Right atrium auricular region (tissue), 2 donors: ENCODE results near the gene DEF6. TPM values are rescaled to one million over a fixed set of nuclear protein-coding genes. Genes with fewer than 3 reads are reported as not detected.

ENCODE experiments used
- DNase-seq: peaks from one replicate; pipeline ENCODE4 v3.0.0-alpha.2; 2019; ENCODE audit warnings: low spot score
- H3K27ac ChIP-seq, 2 donors: fragments of 200-600 bp; sonication (generic); 1 replicate in 1 of 2; 2 replicates in 1 of 2; pipeline ENCODE4 v1.5.1; 2016 to 2019
- H3K27me3 ChIP-seq, 2 donors: fragments of 200-600 bp; sonication (generic); one replicate each; pipeline versions ENCODE4 v1.5.1 to v1.6.0; 2017 to 2019
- H3K36me3 ChIP-seq: fragments of 200-600 bp; sonication (generic); one replicate; pipeline ENCODE4 v1.5.1; 2016
- H3K4me1 ChIP-seq, 2 donors: fragments of 200-600 bp; sonication (generic); one replicate each; pipeline versions ENCODE4 v1.5.1 to v1.6.0; 2017 to 2019
- H3K4me3 ChIP-seq, 2 donors: fragments of 200-600 bp; sonication (generic); 1 replicate in 1 of 2; 2 replicates in 1 of 2; pipeline ENCODE4 v1.5.1; 2017 to 2019; ENCODE audit warnings: mild to moderate bottlenecking in 1 of 2, moderate library complexity in 1 of 2
- H3K9me3 ChIP-seq, 2 donors: fragments of 200-600 bp; sonication (generic); one replicate each; pipeline ENCODE4 v1.5.1; 2019
- total RNA-seq, 2 donors: library from RNA; depleted of rRNA; stranded (reverse); fragments of >200 nt; gene quantifications; one replicate each; pipeline ENCODE4 v1.1.0, GENCODE V29; 2016
- TF ChIP-seq, protein P1 (sequence below), 2 donors: fragments of 200-600 bp; sonication (generic); IDR thresholded peaks; one replicate each; pipeline ENCODE4 v1.5.1; 2019; ENCODE audit warnings: antibody characterized with exemption in 2 of 2

DEF6 gene, protein sequence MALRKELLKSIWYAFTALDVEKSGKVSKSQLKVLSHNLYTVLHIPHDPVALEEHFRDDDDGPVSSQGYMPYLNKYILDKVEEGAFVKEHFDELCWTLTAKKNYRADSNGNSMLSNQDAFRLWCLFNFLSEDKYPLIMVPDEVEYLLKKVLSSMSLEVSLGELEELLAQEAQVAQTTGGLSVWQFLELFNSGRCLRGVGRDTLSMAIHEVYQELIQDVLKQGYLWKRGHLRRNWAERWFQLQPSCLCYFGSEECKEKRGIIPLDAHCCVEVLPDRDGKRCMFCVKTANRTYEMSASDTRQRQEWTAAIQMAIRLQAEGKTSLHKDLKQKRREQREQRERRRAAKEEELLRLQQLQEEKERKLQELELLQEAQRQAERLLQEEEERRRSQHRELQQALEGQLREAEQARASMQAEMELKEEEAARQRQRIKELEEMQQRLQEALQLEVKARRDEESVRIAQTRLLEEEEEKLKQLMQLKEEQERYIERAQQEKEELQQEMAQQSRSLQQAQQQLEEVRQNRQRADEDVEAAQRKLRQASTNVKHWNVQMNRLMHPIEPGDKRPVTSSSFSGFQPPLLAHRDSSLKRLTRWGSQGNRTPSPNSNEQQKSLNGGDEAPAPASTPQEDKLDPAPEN
- 1 to 10 TPM; 1.4 to 2.2 TPM for total RNA-seq

DNA sequence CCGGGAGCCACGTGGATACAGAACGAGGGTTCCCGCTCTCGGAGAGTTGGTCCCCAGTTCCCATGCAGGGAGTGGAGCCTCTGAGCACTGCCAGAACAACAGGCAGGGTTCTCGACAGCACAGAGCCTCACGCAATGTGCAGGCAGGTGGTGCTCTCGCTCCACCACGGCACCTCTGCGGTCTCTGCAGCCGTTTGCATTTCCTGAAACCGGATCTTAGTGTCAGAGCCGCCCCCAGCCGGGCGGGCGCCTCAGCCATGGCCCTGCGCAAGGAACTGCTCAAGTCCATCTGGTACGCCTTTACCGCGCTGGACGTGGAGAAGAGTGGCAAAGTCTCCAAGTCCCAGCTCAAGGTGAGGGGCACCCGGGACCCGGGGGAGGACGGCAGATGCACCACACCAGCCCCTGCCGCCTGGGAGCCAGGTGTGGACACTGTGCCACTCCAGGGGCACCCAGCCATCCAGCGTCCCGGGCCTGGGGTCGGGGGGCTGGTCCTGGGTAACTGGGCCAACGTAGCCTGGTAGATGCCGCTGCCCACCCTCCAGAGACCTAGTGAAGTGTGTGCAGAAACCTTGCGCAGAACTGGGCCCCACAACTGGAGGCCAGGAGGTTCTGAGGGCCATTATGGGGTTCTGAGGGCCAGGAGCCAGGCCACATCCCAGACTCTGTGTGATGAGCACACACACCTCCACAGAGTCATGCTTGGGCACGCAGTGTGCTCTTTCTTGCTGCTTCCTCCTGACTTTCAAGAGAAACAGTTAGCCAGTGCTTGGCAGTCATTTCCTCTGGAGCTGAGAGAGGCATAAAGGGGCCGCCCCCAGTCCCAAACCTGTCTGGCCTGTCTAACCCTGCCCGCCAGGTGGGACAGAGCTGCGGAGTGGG, at the start of gene DEF6:
TSS of gene DEF6 (plus strand) at position 218 of the 881 bp plus-strand sequence. CDS start at position 257, 39 bp downstream.
- Histone ChIP-seq H3K4me1 (peaks cover 0 to 19% of the 10 kb centered on the region in 2 donors), H3K27me3 (no peaks in the 10 kb centered on the region), H3K9me3 (no peaks in the 10 kb centered on the region), H3K27ac (peak within 1 kb of the TSS in 1 of 2 donors; percentile 45), H3K36me3 (peaks cover 15% of the 10 kb centered on the region), H3K4me3 (peak within 1 kb of the TSS; percentile 23 to 40)
- TF ChIP-seq, protein P1, sequence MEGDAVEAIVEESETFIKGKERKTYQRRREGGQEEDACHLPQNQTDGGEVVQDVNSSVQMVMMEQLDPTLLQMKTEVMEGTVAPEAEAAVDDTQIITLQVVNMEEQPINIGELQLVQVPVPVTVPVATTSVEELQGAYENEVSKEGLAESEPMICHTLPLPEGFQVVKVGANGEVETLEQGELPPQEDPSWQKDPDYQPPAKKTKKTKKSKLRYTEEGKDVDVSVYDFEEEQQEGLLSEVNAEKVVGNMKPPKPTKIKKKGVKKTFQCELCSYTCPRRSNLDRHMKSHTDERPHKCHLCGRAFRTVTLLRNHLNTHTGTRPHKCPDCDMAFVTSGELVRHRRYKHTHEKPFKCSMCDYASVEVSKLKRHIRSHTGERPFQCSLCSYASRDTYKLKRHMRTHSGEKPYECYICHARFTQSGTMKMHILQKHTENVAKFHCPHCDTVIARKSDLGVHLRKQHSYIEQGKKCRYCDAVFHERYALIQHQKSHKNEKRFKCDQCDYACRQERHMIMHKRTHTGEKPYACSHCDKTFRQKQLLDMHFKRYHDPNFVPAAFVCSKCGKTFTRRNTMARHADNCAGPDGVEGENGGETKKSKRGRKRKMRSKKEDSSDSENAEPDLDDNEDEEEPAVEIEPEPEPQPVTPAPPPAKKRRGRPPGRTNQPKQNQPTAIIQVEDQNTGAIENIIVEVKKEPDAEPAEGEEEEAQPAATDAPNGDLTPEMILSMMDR (IDR thresholded peaks at IDR 0.05): peak; percentile 38 to 83
- peak; percentile 83 for DNase-seq

DNA sequence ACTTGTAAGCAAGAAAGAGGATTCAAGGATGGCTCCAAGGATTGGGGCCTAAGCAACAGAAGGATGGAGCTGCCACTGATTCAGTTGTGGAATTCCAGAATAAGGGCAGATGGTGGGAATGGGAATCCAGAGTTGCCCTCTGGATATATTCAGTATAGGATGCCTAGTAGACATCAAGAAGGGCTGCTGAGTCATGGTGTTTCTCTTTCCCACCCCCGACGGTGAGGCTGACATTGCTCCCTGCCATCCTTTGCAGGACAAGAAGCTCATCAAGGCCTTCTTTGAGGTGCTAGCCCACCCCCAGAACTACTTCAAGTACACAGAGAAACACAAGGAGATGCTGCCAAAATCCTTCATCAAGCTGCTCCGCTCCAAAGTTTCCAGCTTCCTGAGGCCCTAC, 49.3 kb upstream of the DEF6 start:
- H3K36me3 ChIP-seq: peaks cover 4% of the 10 kb centered on the region
- H3K9me3 ChIP-seq: no peaks in the 10 kb centered on the region
- no peak overlapping the region for H3K27ac ChIP-seq
- H3K4me1 ChIP-seq: peaks cover 0 to 21% of the 10 kb centered on the region in 2 donors
- H3K27me3 ChIP-seq: no peaks in the 10 kb centered on the region
- DNase-seq: no peak
- H3K4me3 ChIP-seq: no peak overlapping the region
- TF ChIP-seq, protein P1 (IDR thresholded peaks at IDR 0.05): no peak

DNA sequence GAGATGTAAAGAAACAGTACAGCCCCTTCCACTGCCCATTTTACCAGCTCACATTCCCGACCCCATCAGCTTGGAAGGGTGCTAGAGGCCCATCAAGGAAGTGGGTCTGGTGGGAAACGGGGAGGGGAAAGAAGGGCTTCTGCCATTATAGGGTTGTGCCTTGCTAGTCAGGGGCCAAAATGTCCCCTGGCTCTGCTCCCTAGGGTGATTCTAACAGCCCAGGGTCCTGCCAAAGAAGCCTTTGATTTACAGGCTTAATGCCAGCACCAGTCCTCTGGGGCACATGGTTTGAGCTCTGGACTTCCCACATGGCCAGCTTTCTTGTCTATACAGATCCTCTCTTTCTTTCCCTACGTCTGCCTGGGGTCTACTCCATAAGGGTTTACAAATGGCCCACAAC, 48.7 kb upstream of the DEF6 start:
- no peaks in the 10 kb centered on the region for H3K36me3 ChIP-seq
- H3K4me1 ChIP-seq: peaks cover 0 to 21% of the 10 kb centered on the region in 2 donors
- DNase-seq: no peak
- no peaks in the 10 kb centered on the region for H3K27me3 ChIP-seq
- TF ChIP-seq, protein P1 (IDR thresholded peaks at IDR 0.05): no peak
- H3K4me3 ChIP-seq: no peak overlapping the region
- H3K27ac ChIP-seq: no peak overlapping the region
- no peaks in the 10 kb centered on the region for H3K9me3 ChIP-seq

DNA sequence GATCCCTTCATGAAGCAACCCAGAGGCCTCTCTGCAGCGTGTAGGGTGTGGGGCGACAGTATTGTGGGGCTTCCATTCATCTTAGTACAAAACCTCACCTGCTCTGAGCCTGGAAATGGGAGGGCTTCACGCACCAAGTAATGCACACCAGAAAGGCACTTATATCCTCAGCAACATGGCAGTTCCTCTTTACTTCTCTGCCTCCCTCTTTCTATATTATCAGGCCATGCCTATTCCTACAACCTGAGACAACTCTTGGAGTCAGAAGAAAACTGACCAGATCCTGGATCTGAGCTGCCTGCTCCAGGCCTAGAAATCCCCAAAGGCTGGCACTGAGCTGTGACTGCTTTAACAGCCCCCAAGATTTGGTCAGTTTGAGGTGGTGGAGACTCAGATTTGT, 45.7 kb upstream of the DEF6 start:
- Histone ChIP-seq H3K4me1 (peaks cover 0 to 21% of the 10 kb centered on the region in 2 donors), H3K27ac (no peak overlapping the region), H3K4me3 (no peak overlapping the region)

DNA sequence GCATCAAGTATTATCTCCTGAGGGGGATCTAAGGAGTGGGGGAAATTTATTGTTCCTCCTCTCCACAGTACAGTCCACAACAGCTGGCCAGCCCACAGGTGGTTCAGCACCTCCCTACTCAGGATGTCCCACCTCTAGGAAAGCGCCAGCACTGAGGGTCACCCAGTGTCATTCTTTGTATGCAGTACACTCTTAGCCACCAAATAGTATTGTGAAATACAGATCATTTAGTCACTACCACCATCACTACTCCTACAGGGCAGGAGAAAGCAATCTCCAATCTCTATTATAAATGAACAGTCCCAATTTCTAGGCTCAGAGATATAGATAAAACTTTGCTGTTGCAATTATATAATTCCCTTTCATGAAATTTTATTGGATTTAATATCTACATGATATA, 44.4 kb upstream of the DEF6 start:
- TF ChIP-seq, protein P1 (IDR thresholded peaks at IDR 0.05): no peak
- DNase-seq: no peak
- no peaks in the 10 kb centered on the region for H3K27me3 ChIP-seq
- no peak overlapping the region for H3K4me3 ChIP-seq
- H3K9me3 ChIP-seq: no peaks in the 10 kb centered on the region
- no peaks in the 10 kb centered on the region for H3K36me3 ChIP-seq
- no peak overlapping the region for H3K27ac ChIP-seq
- peaks cover 0 to 21% of the 10 kb centered on the region in 2 donors for H3K4me1 ChIP-seq

More for the DNA sequence above, 45.7 kb upstream of the DEF6 start:
- Histone ChIP-seq H3K9me3 (no peaks in the 10 kb centered on the region), H3K27me3 (no peaks in the 10 kb centered on the region), H3K36me3 (no peaks in the 10 kb centered on the region)
- TF ChIP-seq, protein P1 (IDR thresholded peaks at IDR 0.05): no peak
- no peak for DNase-seq
